OCI-LY7 (cell line): ENCODE results near the gene ABCA2.

Source experiments
- CTCF ChIP-seq: fragments of 200-600 bp; sonication (generic); conservative IDR thresholded peaks from 2 replicates; pipeline ENCODE4 v1.5.1; 2014; ENCODE audit warnings: mild to moderate bottlenecking, antibody characterized with exemption, low read length, moderate library complexity, mixed read lengths
- EZH2phosphoT487 ChIP-seq: fragments of 200-600 bp; sonication (generic); IDR thresholded peaks from 2 replicates; pipeline ENCODE4 v1.6.1; 2018; ENCODE audit warnings: low read depth, borderline replicate concordance, mild to moderate bottlenecking, mixed run types, antibody characterized with exemption, low read length, moderate library complexity, mixed read lengths

GRCh38 chr9:136995772-136996311, 32.2 kb downstream of the ABCA2 start:
- TF ChIP-seq CTCF (no peak), EZH2phosphoT487 (no peak)
